Activated CD8-positive, alpha-beta memory T cell treated with anti-CD3 and anti-CD28 coated beads, Interleukin-2, amount 50 U/mL, for 1 hour (primary cell): ENCODE measurements around the gene HHATL.
"Not testable (repeated sequence)": the region's sequence is repeated elsewhere in the genome, so short reads cannot be mapped to it uniquely, and the experiment has no call there.

Experiments
- DNase-seq: peaks from one replicate; pipeline ENCODE4 v3.0.0-alpha.2; 2020; ENCODE audit errors: extremely low read depth

HHATL gene

GRCh38 chr3:42733501-42734262, 31.1 kb upstream of the HHATL start:
- DNase-seq, result no peak

- no peak for DNase-seq
Measured at GRCh38 chr3:42732829-42733459, 30.3 kb upstream of the HHATL start.

- no peak for DNase-seq
Measured at GRCh38 chr3:42732196-42732828, 29.7 kb upstream of the HHATL start.

- no peak for DNase-seq
Measured at GRCh38 chr3:42731476-42732195, 29.0 kb upstream of the HHATL start.

- no peak for DNase-seq
Measured at GRCh38 chr3:42730706-42731420, 28.3 kb upstream of the HHATL start.

GRCh38 chr3:42730294-42730693, 27.7 kb upstream of the HHATL start:
- DNase-seq, result no peak

- DNase-seq, result no peak
Measured at GRCh38 chr3:42729404-42730145, 27.0 kb upstream of the HHATL start.

GRCh38 chr3:42728668-42729364, 26.2 kb upstream of the HHATL start:
- no peak for DNase-seq

GRCh38 chr3:42728056-42728455, 25.5 kb upstream of the HHATL start:
- DNase-seq, result no peak

- DNase-seq, result no peak
Measured at GRCh38 chr3:42725454-42725853, 22.9 kb upstream of the HHATL start.

- no peak for DNase-seq
Measured at GRCh38 chr3:42723219-42723618, 20.6 kb upstream of the HHATL start.

GRCh38 chr3:42722442-42722841, 19.8 kb upstream of the HHATL start:
- DNase-seq, result not testable (repeated sequence)

GRCh38 chr3:42721690-42722089, 19.1 kb upstream of the HHATL start:
- DNase-seq, result no peak

- DNase-seq, result no peak
Measured at GRCh38 chr3:42720126-42720525, 17.5 kb upstream of the HHATL start.

GRCh38 chr3:42719002-42719401, 16.4 kb upstream of the HHATL start:
- no peak for DNase-seq

GRCh38 chr3:42718338-42718737, 15.7 kb upstream of the HHATL start:
- no peak for DNase-seq

- no peak for DNase-seq
Measured at GRCh38 chr3:42717306-42717705, 14.7 kb upstream of the HHATL start.

- DNase-seq, result no peak
Measured at GRCh38 chr3:42714171-42714852, 11.7 kb upstream of the HHATL start.

- no peak for DNase-seq
Measured at GRCh38 chr3:42713747-42714146, 11.1 kb upstream of the HHATL start.
